Right atrium auricular region (tissue), 2 donors: ENCODE data around the gene CLCN3. TPM values are rescaled to one million over a fixed set of nuclear protein-coding genes. Genes with fewer than 3 reads are reported as not detected.
"Not testable (repeated sequence)": the region's sequence is repeated elsewhere in the genome, so short reads cannot be mapped to it uniquely, and the experiment has no call there.

Experiments used
- DNase-seq: peaks from one replicate; pipeline ENCODE4 v3.0.0-alpha.2; 2019; ENCODE audit warnings: low spot score
- H3K27ac ChIP-seq, 2 donors: fragments of 200-600 bp; sonication (generic); 1 replicate in 1 of 2; 2 replicates in 1 of 2; pipeline ENCODE4 v1.5.1; 2016 to 2019
- H3K27me3 ChIP-seq, 2 donors: fragments of 200-600 bp; sonication (generic); one replicate each; pipeline versions ENCODE4 v1.5.1 to v1.6.0; 2017 to 2019
- H3K36me3 ChIP-seq: fragments of 200-600 bp; sonication (generic); one replicate; pipeline ENCODE4 v1.5.1; 2016
- H3K4me1 ChIP-seq, 2 donors: fragments of 200-600 bp; sonication (generic); one replicate each; pipeline versions ENCODE4 v1.5.1 to v1.6.0; 2017 to 2019
- H3K4me3 ChIP-seq, 2 donors: fragments of 200-600 bp; sonication (generic); 1 replicate in 1 of 2; 2 replicates in 1 of 2; pipeline ENCODE4 v1.5.1; 2017 to 2019; ENCODE audit warnings: mild to moderate bottlenecking in 1 of 2, moderate library complexity in 1 of 2
- H3K9me3 ChIP-seq, 2 donors: fragments of 200-600 bp; sonication (generic); one replicate each; pipeline ENCODE4 v1.5.1; 2019
- CTCF ChIP-seq, 2 donors: fragments of 200-600 bp; sonication (generic); IDR thresholded peaks; one replicate each; pipeline ENCODE4 v1.5.1; 2019; ENCODE audit warnings: antibody characterized with exemption in 2 of 2
- total RNA-seq, 2 donors: library from RNA; depleted of rRNA; stranded (reverse); fragments of >200 nt; gene quantifications; one replicate each; pipeline ENCODE4 v1.1.0, GENCODE V29; 2016

CLCN3 gene
- total RNA-seq, 2 donors from 2014 or later: 32.9 to 58.4 TPM

GRCh38 chr4:169620880-169621248 lies 486 bp downstream of the CLCN3 start:
- Histone ChIP-seq H3K9me3 (no peaks in the 10 kb centered on the region), H3K27ac (peak overlapping the region; percentile 93 to 96), H3K4me1 (peaks cover 0 to 24% of the 10 kb centered on the region in 2 donors), H3K36me3 (no peaks in the 10 kb centered on the region), H3K27me3 (no peaks in the 10 kb centered on the region), H3K4me3 (peak overlapping the region; percentile 66 to 83)
- TF ChIP-seq CTCF (IDR thresholded peaks at IDR 0.05): no peak
- no peak for DNase-seq

- TF ChIP-seq CTCF (IDR thresholded peaks at IDR 0.05): no peak
- no peaks in the 10 kb centered on the region for H3K9me3 ChIP-seq
- no peak for DNase-seq
- no peaks in the 10 kb centered on the region for H3K27me3 ChIP-seq
- H3K27ac ChIP-seq: peak overlapping the region; percentile 93 to 96
- H3K36me3 ChIP-seq: no peaks in the 10 kb centered on the region
- peak overlapping the region; percentile 66 to 83 for H3K4me3 ChIP-seq
- H3K4me1 ChIP-seq: peaks cover 0 to 24% of the 10 kb centered on the region in 2 donors
Observed at GRCh38 chr4:169621731-169622492, 1.5 kb downstream of the CLCN3 start.

GRCh38 chr4:169622566-169622965 lies 2.2 kb downstream of the CLCN3 start:
- TF ChIP-seq CTCF (IDR thresholded peaks at IDR 0.05): no peak
- H3K36me3 ChIP-seq: no peaks in the 10 kb centered on the region
- H3K27ac ChIP-seq: peak overlapping the region; percentile 93 to 96
- DNase-seq: no peak
- H3K4me3 ChIP-seq: peak overlapping the region; percentile 66 to 83
- H3K27me3 ChIP-seq: no peaks in the 10 kb centered on the region
- no peaks in the 10 kb centered on the region for H3K9me3 ChIP-seq
- H3K4me1 ChIP-seq: peaks cover 0 to 28% of the 10 kb centered on the region in 2 donors

- Histone ChIP-seq H3K27ac (peak overlapping the region; percentile 17 to 24), H3K4me1 (peaks cover 0 to 36% of the 10 kb centered on the region in 2 donors)
- not testable (repeated sequence) for H3K36me3 ChIP-seq, H3K27me3 ChIP-seq, DNase-seq, H3K4me3 ChIP-seq, H3K9me3 ChIP-seq
Observed at GRCh38 chr4:169624012-169624411, 3.6 kb downstream of the CLCN3 start.

- H3K36me3 ChIP-seq: no peaks in the 10 kb centered on the region
- H3K27ac ChIP-seq: peak overlapping the region; percentile 43 to 61
- no peaks in the 10 kb centered on the region for H3K27me3 ChIP-seq
- H3K9me3 ChIP-seq: no peaks in the 10 kb centered on the region
- DNase-seq: no peak
- H3K4me3 ChIP-seq: no peak overlapping the region
- peaks cover 0 to 43% of the 10 kb centered on the region in 2 donors for H3K4me1 ChIP-seq
- no peak for TF ChIP-seq CTCF (IDR thresholded peaks at IDR 0.05)
Observed at GRCh38 chr4:169625886-169626285, 5.5 kb downstream of the CLCN3 start.

- Histone ChIP-seq H3K27me3 (no peaks in the 10 kb centered on the region), H3K9me3 (no peaks in the 10 kb centered on the region), H3K27ac (peak overlapping the region; percentile 43 to 61)
Observed at GRCh38 chr4:169626331-169627282, 6.2 kb downstream of the CLCN3 start.

More at GRCh38 chr4:169626331-169627282, 6.2 kb downstream of the CLCN3 start:
- H3K36me3 ChIP-seq: no peaks in the 10 kb centered on the region
- no peak overlapping the region for H3K4me3 ChIP-seq
- no peak for TF ChIP-seq CTCF (IDR thresholded peaks at IDR 0.05)
- no peak for DNase-seq
- peaks cover 0 to 38% of the 10 kb centered on the region in 2 donors for H3K4me1 ChIP-seq
